ENCODE measurements around the gene ZNF236. TPM values are rescaled to one million over a fixed set of nuclear protein-coding genes. Genes with fewer than 3 reads are reported as not detected.

ZNF236 gene
- total and polyA plus RNA-seq, 4 donors: 0.83 to 8.2 (median 5.0) TPM

DNA sequence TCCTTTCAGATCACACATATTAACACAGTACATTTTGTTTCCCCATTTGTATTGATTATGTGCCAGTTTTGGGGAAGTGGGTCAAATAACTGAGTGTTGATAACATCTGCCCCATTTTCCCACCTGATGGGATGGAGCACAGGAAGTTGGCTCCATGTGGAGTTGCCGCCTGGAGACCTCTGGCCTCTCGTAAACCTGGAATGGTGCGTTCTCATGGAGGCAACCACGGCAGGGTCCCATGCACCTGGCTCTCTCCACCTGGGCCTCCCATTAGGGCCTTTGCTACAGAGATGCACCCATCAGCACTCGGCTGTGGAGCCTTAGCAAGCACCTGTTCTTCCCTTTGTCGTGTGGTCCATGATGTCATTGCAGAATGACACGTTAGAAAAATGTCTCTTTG, 179.6 kb downstream of the ZNF236 start:
- no peak overlapping the region for H3K27ac ChIP-seq (ENCODE audit: low read depth in 1 of 2, low read length in 2 of 2)
- no peaks in the 10 kb centered on the region for H3K9me3 ChIP-seq (ENCODE audit: control insufficient read depth in 4 of 4, low read length in 3 of 4)
- no peak overlapping the region for H3K9ac ChIP-seq (ENCODE audit: low read depth in 1 of 2, low read length in 2 of 2)
- no peak overlapping the region for H3K4me3 ChIP-seq (ENCODE audit: low read depth in 1 of 3, low read length in 3 of 3)
- WGBS: 87% methylated on average over 7 of the region's 7 CpGs
- H3K27me3 ChIP-seq (ENCODE audit: control insufficient read depth in 4 of 4, insufficient read depth in 4 of 4, low read length in 3 of 4): no peaks in the 10 kb centered on the region
- DNase-seq (ENCODE audit: low spot score): no peak
- H3K36me3 ChIP-seq (ENCODE audit: control insufficient read depth in 4 of 4, insufficient read depth in 3 of 4, low read depth in 1 of 4, low read length in 3 of 4): no peaks in the 10 kb centered on the region
- TF ChIP-seq FOXA1 (IDR thresholded peaks at IDR 0.05) (no peak), SP1 (IDR thresholded peaks at IDR 0.05) (no peak), HNF4G (IDR thresholded peaks at IDR 0.05) (no peak), GABPA (IDR thresholded peaks at IDR 0.05 in 1 of 2, conservative IDR thresholded peaks at IDR 0.05 in 1 of 2) (no peak), EGR1 (IDR thresholded peaks at IDR 0.05; ENCODE audit: low read depth in 2 of 2) (no peak), RXRA (IDR thresholded peaks at IDR 0.05) (no peak), FOXA2 (IDR thresholded peaks at IDR 0.05) (no peak), TAF1 (conservative IDR thresholded peaks at IDR 0.05) (no peak), JUND (IDR thresholded peaks at IDR 0.05) (no peak), NR2F2 (IDR thresholded peaks at IDR 0.05) (no peak), YY1 (IDR thresholded peaks at IDR 0.05) (no peak)
- TF ChIP-seq, protein P1, sequence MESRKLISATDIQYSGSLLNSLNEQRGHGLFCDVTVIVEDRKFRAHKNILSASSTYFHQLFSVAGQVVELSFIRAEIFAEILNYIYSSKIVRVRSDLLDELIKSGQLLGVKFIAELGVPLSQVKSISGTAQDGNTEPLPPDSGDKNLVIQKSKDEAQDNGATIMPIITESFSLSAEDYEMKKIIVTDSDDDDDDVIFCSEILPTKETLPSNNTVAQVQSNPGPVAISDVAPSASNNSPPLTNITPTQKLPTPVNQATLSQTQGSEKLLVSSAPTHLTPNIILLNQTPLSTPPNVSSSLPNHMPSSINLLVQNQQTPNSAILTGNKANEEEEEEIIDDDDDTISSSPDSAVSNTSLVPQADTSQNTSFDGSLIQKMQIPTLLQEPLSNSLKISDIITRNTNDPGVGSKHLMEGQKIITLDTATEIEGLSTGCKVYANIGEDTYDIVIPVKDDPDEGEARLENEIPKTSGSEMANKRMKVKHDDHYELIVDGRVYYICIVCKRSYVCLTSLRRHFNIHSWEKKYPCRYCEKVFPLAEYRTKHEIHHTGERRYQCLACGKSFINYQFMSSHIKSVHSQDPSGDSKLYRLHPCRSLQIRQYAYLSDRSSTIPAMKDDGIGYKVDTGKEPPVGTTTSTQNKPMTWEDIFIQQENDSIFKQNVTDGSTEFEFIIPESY (IDR thresholded peaks at IDR 0.05): no peak
- TF ChIP-seq, protein P2, sequence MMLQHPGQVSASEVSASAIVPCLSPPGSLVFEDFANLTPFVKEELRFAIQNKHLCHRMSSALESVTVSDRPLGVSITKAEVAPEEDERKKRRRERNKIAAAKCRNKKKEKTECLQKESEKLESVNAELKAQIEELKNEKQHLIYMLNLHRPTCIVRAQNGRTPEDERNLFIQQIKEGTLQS (IDR thresholded peaks at IDR 0.05): no peak
- TF ChIP-seq, protein P3, sequence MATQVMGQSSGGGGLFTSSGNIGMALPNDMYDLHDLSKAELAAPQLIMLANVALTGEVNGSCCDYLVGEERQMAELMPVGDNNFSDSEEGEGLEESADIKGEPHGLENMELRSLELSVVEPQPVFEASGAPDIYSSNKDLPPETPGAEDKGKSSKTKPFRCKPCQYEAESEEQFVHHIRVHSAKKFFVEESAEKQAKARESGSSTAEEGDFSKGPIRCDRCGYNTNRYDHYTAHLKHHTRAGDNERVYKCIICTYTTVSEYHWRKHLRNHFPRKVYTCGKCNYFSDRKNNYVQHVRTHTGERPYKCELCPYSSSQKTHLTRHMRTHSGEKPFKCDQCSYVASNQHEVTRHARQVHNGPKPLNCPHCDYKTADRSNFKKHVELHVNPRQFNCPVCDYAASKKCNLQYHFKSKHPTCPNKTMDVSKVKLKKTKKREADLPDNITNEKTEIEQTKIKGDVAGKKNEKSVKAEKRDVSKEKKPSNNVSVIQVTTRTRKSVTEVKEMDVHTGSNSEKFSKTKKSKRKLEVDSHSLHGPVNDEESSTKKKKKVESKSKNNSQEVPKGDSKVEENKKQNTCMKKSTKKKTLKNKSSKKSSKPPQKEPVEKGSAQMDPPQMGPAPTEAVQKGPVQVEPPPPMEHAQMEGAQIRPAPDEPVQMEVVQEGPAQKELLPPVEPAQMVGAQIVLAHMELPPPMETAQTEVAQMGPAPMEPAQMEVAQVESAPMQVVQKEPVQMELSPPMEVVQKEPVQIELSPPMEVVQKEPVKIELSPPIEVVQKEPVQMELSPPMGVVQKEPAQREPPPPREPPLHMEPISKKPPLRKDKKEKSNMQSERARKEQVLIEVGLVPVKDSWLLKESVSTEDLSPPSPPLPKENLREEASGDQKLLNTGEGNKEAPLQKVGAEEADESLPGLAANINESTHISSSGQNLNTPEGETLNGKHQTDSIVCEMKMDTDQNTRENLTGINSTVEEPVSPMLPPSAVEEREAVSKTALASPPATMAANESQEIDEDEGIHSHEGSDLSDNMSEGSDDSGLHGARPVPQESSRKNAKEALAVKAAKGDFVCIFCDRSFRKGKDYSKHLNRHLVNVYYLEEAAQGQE (IDR thresholded peaks at IDR 0.05): no peak
- TF ChIP-seq, protein P4, sequence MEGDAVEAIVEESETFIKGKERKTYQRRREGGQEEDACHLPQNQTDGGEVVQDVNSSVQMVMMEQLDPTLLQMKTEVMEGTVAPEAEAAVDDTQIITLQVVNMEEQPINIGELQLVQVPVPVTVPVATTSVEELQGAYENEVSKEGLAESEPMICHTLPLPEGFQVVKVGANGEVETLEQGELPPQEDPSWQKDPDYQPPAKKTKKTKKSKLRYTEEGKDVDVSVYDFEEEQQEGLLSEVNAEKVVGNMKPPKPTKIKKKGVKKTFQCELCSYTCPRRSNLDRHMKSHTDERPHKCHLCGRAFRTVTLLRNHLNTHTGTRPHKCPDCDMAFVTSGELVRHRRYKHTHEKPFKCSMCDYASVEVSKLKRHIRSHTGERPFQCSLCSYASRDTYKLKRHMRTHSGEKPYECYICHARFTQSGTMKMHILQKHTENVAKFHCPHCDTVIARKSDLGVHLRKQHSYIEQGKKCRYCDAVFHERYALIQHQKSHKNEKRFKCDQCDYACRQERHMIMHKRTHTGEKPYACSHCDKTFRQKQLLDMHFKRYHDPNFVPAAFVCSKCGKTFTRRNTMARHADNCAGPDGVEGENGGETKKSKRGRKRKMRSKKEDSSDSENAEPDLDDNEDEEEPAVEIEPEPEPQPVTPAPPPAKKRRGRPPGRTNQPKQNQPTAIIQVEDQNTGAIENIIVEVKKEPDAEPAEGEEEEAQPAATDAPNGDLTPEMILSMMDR (IDR thresholded peaks at IDR 0.05; ENCODE audit: low read depth, low read length, missing input control): no peak
- peaks cover 0 to 6% (median under 1%) of the 10 kb centered on the region in 4 donors for H3K4me1 ChIP-seq (ENCODE audit: control insufficient read depth in 4 of 4, insufficient read depth in 4 of 4, low read length in 3 of 4)

DNA sequence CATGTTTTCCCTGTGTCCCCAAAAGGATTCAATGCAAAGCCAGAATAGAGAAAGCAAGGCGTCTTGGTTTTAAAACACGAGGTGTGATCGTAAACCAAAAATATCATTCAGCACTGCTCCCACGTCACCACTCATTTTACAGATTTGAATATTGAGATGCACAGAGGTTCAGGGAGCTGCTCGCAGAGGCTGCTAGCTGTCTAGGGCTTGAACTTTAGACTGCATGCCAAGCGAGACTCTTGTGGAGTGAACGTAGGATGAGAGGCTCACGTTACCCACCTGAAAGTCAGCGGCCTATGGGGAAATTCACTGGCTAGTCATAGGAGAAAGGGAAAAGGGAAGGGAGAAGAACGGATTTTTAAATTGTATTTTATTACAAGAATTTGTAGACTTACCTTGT, 180.1 kb downstream of the ZNF236 start:
- H3K9ac ChIP-seq (ENCODE audit: low read depth in 1 of 2, low read length in 2 of 2): no peak overlapping the region
- H3K4me1 ChIP-seq (ENCODE audit: control insufficient read depth in 4 of 4, insufficient read depth in 4 of 4, low read length in 3 of 4): peaks cover 0 to 7% (median under 1%) of the 10 kb centered on the region in 4 donors
- 94% methylated on average over 10 of the region's 10 CpGs for WGBS
- H3K27me3 ChIP-seq (ENCODE audit: control insufficient read depth in 4 of 4, insufficient read depth in 4 of 4, low read length in 3 of 4): no peaks in the 10 kb centered on the region
- DNase-seq (ENCODE audit: low spot score): no peak
- H3K27ac ChIP-seq (ENCODE audit: low read depth in 1 of 2, low read length in 2 of 2): no peak overlapping the region
- no peak overlapping the region for H3K4me3 ChIP-seq (ENCODE audit: low read depth in 1 of 3, low read length in 3 of 3)
- H3K9me3 ChIP-seq (ENCODE audit: control insufficient read depth in 4 of 4, low read length in 3 of 4): no peaks in the 10 kb centered on the region
- H3K36me3 ChIP-seq (ENCODE audit: control insufficient read depth in 4 of 4, insufficient read depth in 3 of 4, low read depth in 1 of 4, low read length in 3 of 4): no peaks in the 10 kb centered on the region
- TF ChIP-seq RAD21 (IDR thresholded peaks at IDR 0.05): no peak
- no peak for TF ChIP-seq RXRA (IDR thresholded peaks at IDR 0.05)
- no peak for TF ChIP-seq SP1 (IDR thresholded peaks at IDR 0.05)
- TF ChIP-seq, protein P3 (IDR thresholded peaks at IDR 0.05): no peak
- TF ChIP-seq, protein P2 (IDR thresholded peaks at IDR 0.05): no peak
- TF ChIP-seq JUND (IDR thresholded peaks at IDR 0.05): no peak
- TF ChIP-seq YY1 (IDR thresholded peaks at IDR 0.05): no peak
- no peak for TF ChIP-seq FOXA1 (IDR thresholded peaks at IDR 0.05)
- TF ChIP-seq, protein P1 (IDR thresholded peaks at IDR 0.05): no peak
- no peak for TF ChIP-seq HNF4G (IDR thresholded peaks at IDR 0.05)
- no peak for TF ChIP-seq EGR1 (IDR thresholded peaks at IDR 0.05; ENCODE audit: low read depth in 2 of 2)
- TF ChIP-seq HNF4A (conservative IDR thresholded peaks at IDR 0.05): no peak
- TF ChIP-seq GABPA (IDR thresholded peaks at IDR 0.05 in 1 of 2, conservative IDR thresholded peaks at IDR 0.05 in 1 of 2): no peak
- no peak for TF ChIP-seq FOXA2 (IDR thresholded peaks at IDR 0.05)

Measured in liver (tissue), 9 donors.